ENCODE results near the gene NAXE. TPM values are rescaled to one million over a fixed set of nuclear protein-coding genes. Genes with fewer than 3 reads are reported as not detected.

Gene NAXE
- total and polyA plus RNA-seq, 2 of the 13 experiments (the other 11 are each of a cell fraction or from before 2014, with no cell fraction given) = 39.4 to 59.4 TPM

DNA sequence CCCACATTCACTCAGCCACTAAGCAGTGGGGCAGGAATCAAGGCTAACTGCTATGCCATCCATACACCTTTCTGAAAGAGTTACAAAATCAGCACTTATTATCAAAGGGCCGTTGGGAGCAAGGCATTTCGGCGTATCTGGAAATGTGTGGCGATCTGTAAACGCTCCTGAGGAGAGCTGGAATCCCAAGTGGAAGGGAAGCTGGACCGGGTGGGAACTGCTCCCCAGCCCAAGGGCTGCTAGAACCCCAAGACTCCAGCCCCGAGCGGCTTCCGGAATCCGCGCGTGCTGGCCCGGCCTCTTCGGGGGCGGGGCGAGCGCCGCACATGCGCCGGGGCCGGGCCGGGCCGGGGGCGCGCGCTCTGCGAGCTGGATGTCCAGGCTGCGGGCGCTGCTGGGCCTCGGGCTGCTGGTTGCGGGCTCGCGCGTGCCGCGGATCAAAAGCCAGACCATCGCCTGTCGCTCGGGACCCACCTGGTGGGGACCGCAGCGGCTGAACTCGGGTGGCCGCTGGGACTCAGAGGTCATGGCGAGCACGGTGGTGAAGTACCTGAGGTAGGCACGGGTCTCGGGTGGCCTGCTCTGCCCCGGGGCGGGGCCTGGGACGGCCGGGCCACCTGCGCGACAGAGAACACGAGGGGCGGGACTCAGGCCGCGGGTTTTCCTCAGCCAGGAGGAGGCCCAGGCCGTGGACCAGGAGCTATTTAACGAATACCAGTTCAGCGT, at the start of gene NAXE (continued):
- no peak for TF ChIP-seq SYNCRIP (IDR thresholded peaks at IDR 0.05; ENCODE audit: insufficient read depth, low read depth, low read length)
- no peak for TF ChIP-seq ZFYVE20 (CRISPR knock-in tag; IDR thresholded peaks at IDR 0.05; ENCODE audit: borderline replicate concordance, low read depth)
- TF ChIP-seq, protein P1, sequence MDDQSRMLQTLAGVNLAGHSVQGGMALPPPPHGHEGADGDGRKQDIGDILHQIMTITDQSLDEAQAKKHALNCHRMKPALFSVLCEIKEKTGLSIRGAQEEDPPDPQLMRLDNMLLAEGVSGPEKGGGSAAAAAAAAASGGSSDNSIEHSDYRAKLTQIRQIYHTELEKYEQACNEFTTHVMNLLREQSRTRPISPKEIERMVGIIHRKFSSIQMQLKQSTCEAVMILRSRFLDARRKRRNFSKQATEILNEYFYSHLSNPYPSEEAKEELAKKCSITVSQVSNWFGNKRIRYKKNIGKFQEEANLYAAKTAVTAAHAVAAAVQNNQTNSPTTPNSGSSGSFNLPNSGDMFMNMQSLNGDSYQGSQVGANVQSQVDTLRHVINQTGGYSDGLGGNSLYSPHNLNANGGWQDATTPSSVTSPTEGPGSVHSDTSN (CRISPR knock-in tag; IDR thresholded peaks at IDR 0.05; ENCODE audit: borderline replicate concordance) = no peak
- TF ChIP-seq, protein P2, sequence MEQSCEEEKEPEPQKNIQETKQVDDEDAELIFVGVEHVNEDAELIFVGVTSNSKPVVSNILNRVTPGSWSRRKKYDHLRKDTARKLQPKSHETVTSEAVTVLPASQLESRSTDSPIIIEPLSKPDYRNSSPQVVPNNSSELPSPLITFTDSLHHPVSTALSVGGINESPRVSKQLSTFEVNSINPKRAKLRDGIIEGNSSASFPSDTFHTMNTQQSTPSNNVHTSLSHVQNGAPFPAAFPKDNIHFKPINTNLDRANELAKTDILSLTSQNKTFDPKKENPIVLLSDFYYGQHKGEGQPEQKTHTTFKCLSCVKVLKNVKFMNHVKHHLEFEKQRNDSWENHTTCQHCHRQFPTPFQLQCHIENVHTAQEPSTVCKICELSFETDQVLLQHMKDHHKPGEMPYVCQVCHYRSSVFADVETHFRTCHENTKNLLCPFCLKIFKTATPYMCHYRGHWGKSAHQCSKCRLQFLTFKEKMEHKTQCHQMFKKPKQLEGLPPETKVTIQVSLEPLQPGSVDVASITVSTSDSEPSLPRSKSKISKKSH (CRISPR knock-in tag; IDR thresholded peaks at IDR 0.05; ENCODE audit: borderline replicate concordance) = no peak; the same call in 1 of the 2 replicates
- TF ChIP-seq SMC3 (IDR thresholded peaks at IDR 0.05; ENCODE audit: low read length) = no peak
- TF ChIP-seq, protein P3, sequence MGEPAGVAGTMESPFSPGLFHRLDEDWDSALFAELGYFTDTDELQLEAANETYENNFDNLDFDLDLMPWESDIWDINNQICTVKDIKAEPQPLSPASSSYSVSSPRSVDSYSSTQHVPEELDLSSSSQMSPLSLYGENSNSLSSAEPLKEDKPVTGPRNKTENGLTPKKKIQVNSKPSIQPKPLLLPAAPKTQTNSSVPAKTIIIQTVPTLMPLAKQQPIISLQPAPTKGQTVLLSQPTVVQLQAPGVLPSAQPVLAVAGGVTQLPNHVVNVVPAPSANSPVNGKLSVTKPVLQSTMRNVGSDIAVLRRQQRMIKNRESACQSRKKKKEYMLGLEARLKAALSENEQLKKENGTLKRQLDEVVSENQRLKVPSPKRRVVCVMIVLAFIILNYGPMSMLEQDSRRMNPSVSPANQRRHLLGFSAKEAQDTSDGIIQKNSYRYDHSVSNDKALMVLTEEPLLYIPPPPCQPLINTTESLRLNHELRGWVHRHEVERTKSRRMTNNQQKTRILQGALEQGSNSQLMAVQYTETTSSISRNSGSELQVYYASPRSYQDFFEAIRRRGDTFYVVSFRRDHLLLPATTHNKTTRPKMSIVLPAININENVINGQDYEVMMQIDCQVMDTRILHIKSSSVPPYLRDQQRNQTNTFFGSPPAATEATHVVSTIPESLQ (CRISPR knock-in tag; conservative IDR thresholded peaks at IDR 0.05) = no peak
- peak; percentile 59; the same call in 1 of the 3 replicates for TF ChIP-seq MXI1 (IDR thresholded peaks at IDR 0.05; ENCODE audit: borderline replicate concordance, low read depth, low read length)
- TF ChIP-seq THYN1 (CRISPR knock-in tag; IDR thresholded peaks at IDR 0.05; ENCODE audit: borderline replicate concordance, low read depth) = no peak
- no peak for TF ChIP-seq ZNF644 (CRISPR knock-in tag; IDR thresholded peaks at IDR 0.05; ENCODE audit: low read depth)
- no peak for TF ChIP-seq ZNF614 (CRISPR knock-in tag; IDR thresholded peaks at IDR 0.05; ENCODE audit: borderline replicate concordance)
- no peak for TF ChIP-seq ZNF17 (CRISPR knock-in tag; IDR thresholded peaks at IDR 0.05)
- peak; percentile 68 for TF ChIP-seq HDAC1 (CRISPR knock-in tag; IDR thresholded peaks at IDR 0.05)
- TF ChIP-seq POLR2AphosphoS2 (IDR thresholded peaks at IDR 0.05; ENCODE audit: low read depth, low read length) = no peak
- no peak for TF ChIP-seq PHF5A (CRISPR knock-in tag; IDR thresholded peaks at IDR 0.05; ENCODE audit: low read depth, unreplicated experiment)
- no peak for TF ChIP-seq HMG20B (CRISPR knock-in tag; conservative IDR thresholded peaks at IDR 0.05)
- TF ChIP-seq ZNF761 (CRISPR knock-in tag; conservative IDR thresholded peaks at IDR 0.05) = peak; percentile 57; the same call in 1 of the 2 replicates
- no peak; the same call in 1 of the 2 replicates for TF ChIP-seq ZNF558 (CRISPR knock-in tag; IDR thresholded peaks at IDR 0.05; ENCODE audit: borderline replicate concordance)
- TF ChIP-seq, protein P4, sequence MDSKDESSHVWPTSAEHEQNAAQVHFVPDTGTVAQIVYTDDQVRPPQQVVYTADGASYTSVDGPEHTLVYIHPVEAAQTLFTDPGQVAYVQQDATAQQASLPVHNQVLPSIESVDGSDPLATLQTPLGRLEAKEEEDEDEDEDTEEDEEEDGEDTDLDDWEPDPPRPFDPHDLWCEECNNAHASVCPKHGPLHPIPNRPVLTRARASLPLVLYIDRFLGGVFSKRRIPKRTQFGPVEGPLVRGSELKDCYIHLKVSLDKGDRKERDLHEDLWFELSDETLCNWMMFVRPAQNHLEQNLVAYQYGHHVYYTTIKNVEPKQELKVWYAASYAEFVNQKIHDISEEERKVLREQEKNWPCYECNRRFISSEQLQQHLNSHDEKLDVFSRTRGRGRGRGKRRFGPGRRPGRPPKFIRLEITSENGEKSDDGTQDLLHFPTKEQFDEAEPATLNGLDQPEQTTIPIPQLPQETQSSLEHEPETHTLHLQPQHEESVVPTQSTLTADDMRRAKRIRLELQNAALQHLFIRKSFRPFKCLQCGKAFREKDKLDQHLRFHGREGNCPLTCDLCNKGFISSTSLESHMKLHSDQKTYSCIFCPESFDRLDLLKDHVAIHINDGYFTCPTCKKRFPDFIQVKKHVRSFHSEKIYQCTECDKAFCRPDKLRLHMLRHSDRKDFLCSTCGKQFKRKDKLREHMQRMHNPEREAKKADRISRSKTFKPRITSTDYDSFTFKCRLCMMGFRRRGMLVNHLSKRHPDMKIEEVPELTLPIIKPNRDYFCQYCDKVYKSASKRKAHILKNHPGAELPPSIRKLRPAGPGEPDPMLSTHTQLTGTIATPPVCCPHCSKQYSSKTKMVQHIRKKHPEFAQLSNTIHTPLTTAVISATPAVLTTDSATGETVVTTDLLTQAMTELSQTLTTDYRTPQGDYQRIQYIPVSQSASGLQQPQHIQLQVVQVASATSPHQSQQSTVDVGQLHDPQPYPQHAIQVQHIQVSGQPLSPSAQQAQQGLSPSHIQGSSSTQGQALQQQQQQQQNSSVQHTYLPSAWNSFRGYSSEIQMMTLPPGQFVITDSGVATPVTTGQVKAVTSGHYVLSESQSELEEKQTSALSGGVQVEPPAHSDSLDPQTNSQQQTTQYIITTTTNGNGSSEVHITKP (CRISPR knock-in tag; IDR thresholded peaks at IDR 0.05; ENCODE audit: low read depth) = no peak
- TF ChIP-seq ZNF780A (CRISPR knock-in tag; IDR thresholded peaks at IDR 0.05) = no peak
- no peak for TF ChIP-seq PCBP1 (IDR thresholded peaks at IDR 0.05; ENCODE audit: borderline replicate concordance, low read depth, low read length)
- no peak for TF ChIP-seq U2AF2 (IDR thresholded peaks at IDR 0.05; ENCODE audit: low read depth, low read length)

Measured in HepG2 (cell line).